GM21786 (cell line): ENCODE data around the gene OR8K5.
"Not testable (repeated sequence)": the region's sequence is repeated elsewhere in the genome, so short reads cannot be mapped to it uniquely, and the experiment has no call there.

Source experiments
- ATAC-seq: cut with Tn5 transposase; IDR thresholded peaks from one replicate; pipeline ENCODE4 v1.9.1; 2021; ENCODE audit not compliant: unreplicated experiment

Gene OR8K5, protein sequence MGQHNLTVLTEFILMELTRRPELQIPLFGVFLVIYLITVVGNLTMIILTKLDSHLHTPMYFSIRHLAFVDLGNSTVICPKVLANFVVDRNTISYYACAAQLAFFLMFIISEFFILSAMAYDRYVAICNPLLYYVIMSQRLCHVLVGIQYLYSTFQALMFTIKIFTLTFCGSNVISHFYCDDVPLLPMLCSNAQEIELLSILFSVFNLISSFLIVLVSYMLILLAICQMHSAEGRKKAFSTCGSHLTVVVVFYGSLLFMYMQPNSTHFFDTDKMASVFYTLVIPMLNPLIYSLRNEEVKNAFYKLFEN

DNA sequence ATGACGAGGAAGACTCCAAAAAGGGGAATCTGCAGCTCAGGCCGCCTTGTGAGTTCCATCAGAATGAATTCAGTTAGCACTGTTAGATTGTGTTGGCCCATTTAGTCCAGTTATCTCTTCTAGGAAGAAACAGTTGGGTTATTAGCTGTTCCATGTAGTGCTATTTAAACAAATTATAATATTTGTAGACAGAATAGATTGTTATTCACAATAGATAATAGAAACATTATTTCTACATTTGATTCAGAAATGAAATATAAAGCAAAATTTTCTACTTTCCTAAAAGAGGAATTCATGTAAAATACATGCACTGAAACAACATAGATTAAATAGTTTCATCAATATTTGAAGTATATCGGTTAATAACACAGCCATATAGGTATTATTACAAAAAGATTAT is at the start of gene OR8K5:
Gene OR8K5 (minus strand): TSS at position 101 of the 400 bp plus-strand sequence. CDS start 0 bp downstream, at position 101.
- ATAC-seq: no peak

DNA sequence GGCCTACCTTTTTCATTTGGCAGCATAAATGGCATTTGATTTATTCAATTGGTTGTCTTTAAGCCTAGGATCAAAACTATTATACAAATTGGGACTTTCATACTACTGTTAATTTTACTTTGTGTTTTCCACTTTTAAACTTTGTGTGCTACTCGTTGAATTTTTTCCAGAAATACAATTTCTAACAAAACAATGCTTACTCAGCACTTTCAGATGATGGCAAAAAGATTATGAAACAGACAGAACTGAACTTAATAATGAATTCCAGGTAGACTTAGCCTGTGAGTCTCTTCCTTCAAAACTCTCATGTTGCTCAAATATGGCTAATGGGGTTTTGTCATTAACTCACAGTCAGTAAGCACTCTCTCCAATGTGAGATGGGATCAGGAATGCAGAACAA is 47.7 kb upstream of the OR8K5 start:
- no peak for ATAC-seq

DNA sequence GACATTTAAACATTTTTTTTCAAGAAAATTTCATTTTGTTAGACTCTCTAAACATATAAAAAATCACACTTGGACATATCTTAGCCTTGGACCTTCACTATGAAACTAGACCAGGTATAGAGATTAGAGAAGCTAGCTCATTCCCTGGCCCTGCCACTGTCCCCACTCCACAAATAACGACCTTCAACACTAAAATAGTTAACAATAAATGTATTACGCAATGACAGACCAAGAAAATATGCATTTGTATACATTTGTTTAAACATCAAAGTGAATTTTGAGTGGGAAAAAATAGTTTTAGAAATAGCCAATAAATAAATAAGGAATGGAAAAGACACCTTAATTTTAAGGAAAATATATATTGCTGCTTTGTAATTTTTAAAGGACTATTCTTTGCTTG is 37.2 kb upstream of the OR8K5 start:
- ATAC-seq: no peak

DNA sequence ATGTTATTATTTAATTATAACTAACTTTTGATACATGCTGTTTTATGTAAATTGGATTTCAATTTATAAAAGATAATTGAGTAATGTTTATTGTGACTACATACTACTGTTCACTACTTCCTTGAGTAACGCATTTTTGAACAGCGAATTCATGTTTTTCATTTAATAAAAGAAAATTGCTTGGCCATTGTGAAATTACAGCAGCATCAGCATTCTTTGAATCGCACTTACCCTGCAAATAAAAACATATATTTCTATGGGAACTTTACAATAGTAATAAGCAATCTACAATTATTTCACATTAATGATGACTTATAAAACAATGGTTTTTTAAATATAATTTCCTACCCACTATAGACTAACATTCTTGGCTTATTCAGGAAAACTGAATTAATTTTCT is 36.6 kb upstream of the OR8K5 start:
- ATAC-seq: no peak

DNA sequence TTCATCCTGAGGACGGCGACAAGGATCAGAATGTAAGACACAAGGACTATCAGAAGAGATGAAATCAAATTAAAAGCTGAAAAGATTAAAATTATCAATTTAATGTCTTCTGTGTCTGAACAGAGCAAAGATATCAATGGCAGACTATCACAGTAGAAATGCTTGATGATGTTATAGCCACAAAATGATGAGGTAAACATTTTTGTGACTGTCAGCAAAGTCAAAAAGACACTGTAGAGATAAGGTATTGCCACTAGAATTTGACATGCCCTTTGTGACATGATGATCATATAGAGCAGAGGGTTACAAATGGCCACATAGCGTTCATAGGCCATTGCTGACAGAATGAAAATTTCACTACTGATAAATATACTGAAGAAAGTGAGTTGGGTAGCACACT is 28.5 kb upstream of the OR8K5 start:
- no peak for ATAC-seq

DNA sequence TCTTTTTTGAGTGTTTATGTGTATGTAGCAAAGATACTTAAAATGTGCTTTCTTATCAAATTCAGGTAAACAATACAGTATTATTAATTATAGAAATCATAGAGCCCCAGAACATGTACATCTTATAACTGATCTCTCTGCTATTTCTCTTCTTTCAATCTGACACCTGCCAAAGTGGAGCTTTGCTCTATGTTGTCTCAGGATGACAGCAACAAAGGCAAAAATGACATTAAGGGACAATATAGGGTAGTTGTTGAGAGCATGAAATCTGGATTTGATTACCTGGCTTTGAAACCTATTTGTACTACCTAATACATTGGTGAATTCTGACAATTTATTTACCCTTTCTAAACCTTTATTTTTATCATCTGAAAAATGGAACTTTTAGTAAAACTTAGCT is 23.3 kb upstream of the OR8K5 start:
- no peak for ATAC-seq

DNA sequence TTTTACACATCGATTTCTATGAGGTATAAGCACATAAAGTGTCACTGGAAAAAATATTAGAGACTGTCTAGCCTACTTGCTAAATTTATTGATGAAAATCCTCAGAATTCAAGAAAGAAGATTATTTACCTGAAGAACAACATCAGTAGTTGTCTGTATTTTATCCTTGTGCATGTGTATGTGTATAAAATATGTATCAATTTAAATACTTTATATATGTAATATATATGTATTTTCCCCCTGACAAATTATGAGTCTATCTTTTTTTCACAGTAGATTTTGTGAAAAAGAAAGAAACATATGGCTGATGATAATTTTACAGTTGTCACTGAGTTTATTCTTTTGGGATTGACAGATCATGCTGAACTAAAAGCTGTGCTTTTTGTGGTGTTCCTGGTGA is 16.2 kb upstream of the OR8K5 start, which contains the start of gene OR5J2:
Gene OR5J2 (plus strand): TSS at position 301 of the 400 bp plus-strand sequence. CDS start 0 bp downstream, at position 301.
- no peak for ATAC-seq

DNA sequence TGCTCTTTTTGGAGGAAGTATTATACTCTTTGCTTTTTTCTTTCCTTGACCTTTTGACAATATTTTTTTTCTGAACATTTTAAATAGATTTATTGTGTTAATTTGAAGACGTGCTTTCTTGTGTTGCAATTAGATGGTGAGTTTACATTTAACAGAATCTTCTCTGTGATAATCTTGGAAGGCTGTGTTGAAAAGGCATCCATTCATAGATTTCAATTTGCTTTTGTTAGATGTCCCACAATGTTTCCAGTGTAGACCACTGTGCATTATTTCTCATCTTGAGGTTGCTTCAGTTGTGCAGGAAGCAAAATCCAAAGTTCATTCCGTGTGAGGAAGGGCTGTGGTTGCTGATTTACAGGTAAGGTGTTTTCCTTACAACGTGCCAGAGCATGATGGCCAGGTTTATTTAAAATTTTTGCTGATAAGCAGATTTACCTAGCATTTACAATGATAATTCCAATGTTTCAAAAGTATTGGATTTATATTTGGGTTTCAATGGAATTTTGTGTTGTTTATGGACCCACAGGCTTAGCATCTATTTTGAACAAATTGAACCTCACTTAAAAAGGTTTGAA is 12.2 kb upstream of the OR8K5 start:
- no peak for ATAC-seq

DNA sequence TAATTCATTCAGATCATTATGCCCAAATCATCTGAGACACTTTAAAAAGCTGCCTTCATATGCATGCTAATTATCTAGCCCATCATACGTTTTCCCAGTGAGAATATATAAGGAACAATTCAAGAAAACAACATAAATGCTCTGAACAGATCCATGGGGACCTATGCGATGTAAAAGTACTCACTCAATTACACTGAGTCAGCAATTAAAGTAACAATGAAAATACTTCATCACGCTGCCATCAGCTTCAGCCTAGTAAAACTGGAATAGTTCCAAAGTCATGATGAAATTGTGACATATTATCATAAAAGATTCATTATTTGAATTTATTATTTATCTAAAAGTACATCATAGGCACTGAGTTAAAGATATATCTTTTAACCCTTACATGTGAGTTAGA is 3.7 kb upstream of the OR8K5 start:
- ATAC-seq: no peak

DNA sequence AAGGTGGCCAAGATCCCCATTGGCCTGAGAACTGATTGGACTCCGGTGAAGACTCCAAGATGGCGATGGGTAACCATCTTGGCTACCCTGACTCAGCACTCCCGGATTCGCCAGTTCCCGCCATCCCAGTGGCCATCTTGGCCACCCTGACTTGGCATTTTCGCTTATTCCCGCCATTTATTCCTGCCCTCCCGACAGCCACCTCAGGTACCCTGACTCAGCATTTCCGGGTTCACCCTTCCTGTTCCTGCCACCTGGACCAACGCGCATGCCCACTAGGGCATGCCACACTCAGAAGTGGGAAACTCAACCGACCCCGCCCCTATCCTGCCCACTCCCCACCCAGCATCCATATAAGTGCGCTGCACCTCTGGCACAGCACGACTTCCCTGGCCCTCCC is 7.8 kb downstream of the OR8K5 start:
- no peak for ATAC-seq

DNA sequence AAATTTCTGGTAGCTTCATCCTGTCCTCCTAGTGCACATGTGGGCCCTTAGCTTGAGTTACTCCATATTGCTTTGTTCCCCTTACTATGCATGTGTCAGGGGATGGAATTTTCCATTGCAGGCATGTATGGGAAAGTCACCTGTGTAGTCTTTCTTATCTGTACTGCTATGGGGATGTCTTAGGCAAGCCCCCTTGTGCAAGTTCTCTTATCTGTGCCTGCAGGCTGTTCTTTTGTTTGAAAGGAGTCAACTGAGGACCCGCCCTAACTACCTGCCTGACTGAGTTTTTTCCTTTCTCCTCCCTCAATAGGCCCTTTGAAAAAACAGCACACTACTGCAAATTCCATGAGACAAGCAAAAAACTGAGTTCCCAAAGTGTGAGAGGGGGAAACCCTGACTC is 8.7 kb downstream of the OR8K5 start:
- no peak for ATAC-seq

DNA sequence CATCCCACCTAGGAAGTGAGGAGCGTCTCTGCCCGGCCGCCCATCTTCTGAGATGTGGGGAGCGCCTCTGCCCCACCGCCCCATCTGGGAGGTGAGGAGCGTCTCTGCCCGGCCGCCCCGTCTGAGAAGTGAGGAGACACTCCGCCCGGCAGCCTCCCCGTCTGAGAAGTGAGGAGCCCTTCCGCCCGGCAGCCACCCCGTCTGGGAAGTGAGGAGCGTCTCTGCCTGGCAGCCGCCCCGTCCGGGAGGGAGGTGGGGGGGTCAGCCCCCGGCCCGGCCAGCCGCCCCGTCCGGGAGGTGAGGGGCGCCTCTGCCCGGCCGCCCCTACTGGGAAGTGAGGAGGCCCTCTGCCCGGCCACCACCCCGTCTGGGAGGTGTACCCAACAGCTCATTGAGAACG is 16.4 kb downstream of the OR8K5 start:
- not testable (repeated sequence) for ATAC-seq

DNA sequence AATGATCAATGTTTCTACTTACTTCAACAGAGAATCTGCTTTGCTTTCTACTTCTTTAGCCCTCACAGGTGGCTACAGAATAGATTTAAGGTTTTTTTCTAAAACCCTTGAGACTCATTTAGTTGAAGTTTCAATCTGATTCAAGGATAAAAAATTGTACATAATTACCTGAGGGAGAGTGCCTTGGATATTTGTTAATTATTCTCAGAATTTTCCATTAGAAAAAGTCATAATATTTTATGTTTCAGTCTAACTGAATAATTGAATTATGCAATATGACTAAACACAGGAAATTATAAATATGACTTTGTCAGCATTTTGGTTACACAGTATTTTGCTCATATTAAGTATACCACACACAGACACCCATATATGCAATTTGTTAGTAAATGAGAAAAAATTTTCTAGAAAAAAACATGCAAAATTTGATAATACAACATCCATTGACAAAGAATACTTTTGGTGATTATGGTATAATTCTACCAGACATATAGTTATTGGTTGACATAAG is 19.9 kb downstream of the OR8K5 start, which contains the start of gene OR8J3:
Gene OR8J3 (minus strand): TSS at position 51 of the 511 bp plus-strand sequence. CDS start 2,483 bp downstream, outside the sequence.
- no peak for ATAC-seq

DNA sequence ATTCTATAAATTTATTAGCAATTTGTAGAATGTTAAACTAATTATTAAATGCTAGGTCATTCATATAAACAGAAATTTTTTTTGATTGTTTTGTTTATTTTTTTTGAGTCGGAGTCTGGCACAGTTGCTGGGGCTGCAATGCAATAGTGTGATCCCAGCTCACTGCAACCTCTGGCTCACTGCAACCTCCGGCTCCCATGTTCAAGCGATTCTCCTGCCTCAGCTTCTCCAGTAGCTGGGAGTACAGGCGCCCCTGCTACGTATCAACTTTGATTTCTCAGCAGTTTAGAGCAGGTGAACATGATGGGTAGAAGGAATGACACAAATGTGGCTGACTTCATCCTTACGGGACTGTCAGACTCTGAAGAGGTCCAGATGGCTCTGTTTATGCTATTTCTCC is 38.0 kb downstream of the OR8K5 start, which contains the start of gene OR8H3:
Gene OR8H3 (plus strand): TSS at position 301 of the 400 bp plus-strand sequence. CDS start 0 bp downstream, at position 301.
- ATAC-seq: no peak
